HG03342 (cell line): ENCODE results near the gene ZNF219.

Source experiments
- ATAC-seq: cut with Tn5 transposase; IDR thresholded peaks from one replicate; pipeline ENCODE4 v1.9.1; 2021; ENCODE audit warnings: mild to moderate bottlenecking, moderate library complexity; ENCODE audit not compliant: unreplicated experiment

ZNF219 gene

GRCh38 chr14:21088687-21089086 is 9.8 kb downstream of the ZNF219 start:
- ATAC-seq = no peak

- ATAC-seq = peak; percentile 69
Observed at GRCh38 chr14:21087294-21088091, 11.0 kb downstream of the ZNF219 start.

- ATAC-seq = no peak
Observed at GRCh38 chr14:21086908-21087293, 11.6 kb downstream of the ZNF219 start.

GRCh38 chr14:21084998-21085853 is 13.2 kb downstream of the ZNF219 start:
- no peak for ATAC-seq

GRCh38 chr14:21084396-21084795 is 14.1 kb downstream of the ZNF219 start:
- ATAC-seq = no peak

GRCh38 chr14:21083565-21084325 is 14.7 kb downstream of the ZNF219 start:
- ATAC-seq = no peak

GRCh38 chr14:21081521-21082142 is 16.8 kb downstream of the ZNF219 start:
- no peak for ATAC-seq

GRCh38 chr14:21078726-21079125 is 19.7 kb downstream of the ZNF219 start:
- ATAC-seq = no peak

GRCh38 chr14:21078287-21078686 is 20.2 kb downstream of the ZNF219 start:
- ATAC-seq = no peak

GRCh38 chr14:21077672-21078071 is 20.8 kb downstream of the ZNF219 start:
- no peak for ATAC-seq

- no peak for ATAC-seq
Observed at GRCh38 chr14:21075719-21076437, 22.6 kb downstream of the ZNF219 start.

GRCh38 chr14:21074398-21075272 is 23.8 kb downstream of the ZNF219 start:
- no peak for ATAC-seq

- no peak for ATAC-seq
Observed at GRCh38 chr14:21073921-21074320, 24.5 kb downstream of the ZNF219 start.

- no peak for ATAC-seq
Observed at GRCh38 chr14:21072781-21073339, 25.6 kb downstream of the ZNF219 start.

GRCh38 chr14:21072031-21072473 is 26.4 kb downstream of the ZNF219 start:
- no peak for ATAC-seq

GRCh38 chr14:21071225-21072030 is 27.0 kb downstream of the ZNF219 start:
- peak; percentile 65 for ATAC-seq

GRCh38 chr14:21070610-21071224 is 27.7 kb downstream of the ZNF219 start:
- peak; percentile 2 for ATAC-seq
